Upper lobe of right lung (tissue), 1 donor: ENCODE results near the gene MAP7. TPM values are rescaled to one million over a fixed set of nuclear protein-coding genes. Genes with fewer than 3 reads are reported as not detected.

ENCODE experiments used
- ATAC-seq: fragments of 200-7000 bp; cut with Tn5 transposase; one replicate; pipeline ENCODE4 v1.9.1; 2020; ENCODE audit warnings: mild to moderate bottlenecking, moderate library complexity
- DNase-seq: peaks from one replicate; pipeline ENCODE4 v3.0.0-alpha.2; 2020
- H3K27ac ChIP-seq: fragments of 200-600 bp; one replicate; pipeline ENCODE4 v1.8.0; 2022
- H3K27me3 ChIP-seq: fragments of 200-600 bp; one replicate; pipeline ENCODE4 v1.8.0; 2022; ENCODE audit warnings: mild to moderate bottlenecking
- H3K36me3 ChIP-seq: fragments of 200-600 bp; one replicate; pipeline ENCODE4 v1.8.0; 2022
- H3K4me1 ChIP-seq: fragments of 200-600 bp; one replicate; pipeline ENCODE4 v1.8.0; 2022
- H3K4me3 ChIP-seq: fragments of 200-600 bp; one replicate; pipeline ENCODE4 v1.8.0; 2022; ENCODE audit warnings: mild to moderate bottlenecking
- H3K9me3 ChIP-seq: fragments of 200-600 bp; one replicate; pipeline ENCODE4 v1.8.0; 2022
- CTCF ChIP-seq: fragments of 200-600 bp; IDR thresholded peaks from one replicate; pipeline ENCODE4 v1.8.0; 2022; ENCODE audit warnings: antibody characterized with exemption
- intact Hi-C: fragments of 100-400 bp; cut with DNase I; formaldehyde crosslinking; loops from one replicate; pipeline ENCODE4 v1.11.0; 2022
- total RNA-seq: library from RNA; stranded (reverse); fragmentation: NEBNext Ultra II Directional; extraction: Animal tissue kit (Norgen Biotek cat#: 25700); gene quantifications from one replicate; pipeline ENCODE4 v1.2.1, GENCODE V29; 2021
- donor health status: DM: no; HTN: yes; CAD: no; lungs with severe emphysema.

The MAP7 gene
- total RNA-seq, 1 donor from 2014 or later, result 23.2 TPM

- DNase-seq, result no peak
- TF ChIP-seq CTCF, result no peak
- Histone ChIP-seq H3K36me3 (no peaks in the 10 kb centered on the region), H3K27ac (no peak overlapping the region), H3K4me1 (no peaks in the 10 kb centered on the region), H3K9me3 (no peaks in the 10 kb centered on the region), H3K4me3 (no peak overlapping the region), H3K27me3 (no peaks in the 10 kb centered on the region)
- no peak for ATAC-seq
- intact Hi-C loops, result no loop called here
Measured at GRCh38 chr6:136529710-136530109, 20.5 kb downstream of the MAP7 start.

- Histone ChIP-seq H3K4me3 (no peak overlapping the region), H3K27ac (no peak overlapping the region), H3K4me1 (no peaks in the 10 kb centered on the region), H3K36me3 (no peaks in the 10 kb centered on the region), H3K27me3 (no peaks in the 10 kb centered on the region), H3K9me3 (no peaks in the 10 kb centered on the region)
- DNase-seq (no peak), ATAC-seq (no peak)
- no peak for TF ChIP-seq CTCF
- intact Hi-C loops, result no loop called here
Measured at GRCh38 chr6:136528477-136528876, 21.7 kb downstream of the MAP7 start.

- no peak for DNase-seq
- intact Hi-C loops, result no loop called here
- no peak overlapping the region for H3K4me3 ChIP-seq
- no peaks in the 10 kb centered on the region for H3K36me3 ChIP-seq
- TF ChIP-seq CTCF, result no peak
- no peak overlapping the region for H3K27ac ChIP-seq
- no peaks in the 10 kb centered on the region for H3K9me3 ChIP-seq
- H3K4me1 ChIP-seq, result no peaks in the 10 kb centered on the region
- no peak for ATAC-seq
- H3K27me3 ChIP-seq, result no peaks in the 10 kb centered on the region
Measured at GRCh38 chr6:136527831-136528230, 22.4 kb downstream of the MAP7 start.

GRCh38 chr6:136526937-136527336 lies 23.3 kb downstream of the MAP7 start:
- Histone ChIP-seq H3K9me3 (no peaks in the 10 kb centered on the region), H3K27me3 (no peaks in the 10 kb centered on the region), H3K27ac (no peak overlapping the region), H3K36me3 (no peaks in the 10 kb centered on the region), H3K4me1 (no peaks in the 10 kb centered on the region), H3K4me3 (no peak overlapping the region)
- intact Hi-C loops, result no loop called here
- ATAC-seq, result peak; percentile 56
- TF ChIP-seq CTCF, result no peak
- DNase-seq, result no peak

GRCh38 chr6:136526196-136526930 lies 23.9 kb downstream of the MAP7 start:
- TF ChIP-seq CTCF, result peak; percentile 29
- intact Hi-C loops, result no loop called here
- Histone ChIP-seq H3K4me3 (no peak overlapping the region), H3K27me3 (no peaks in the 10 kb centered on the region), H3K9me3 (no peaks in the 10 kb centered on the region), H3K4me1 (no peaks in the 10 kb centered on the region), H3K36me3 (no peaks in the 10 kb centered on the region), H3K27ac (no peak overlapping the region)
- ATAC-seq (peak; percentile 90), DNase-seq (peak; percentile 76)
